ENCODE data around the gene CIDEA. TPM values are rescaled to one million over a fixed set of nuclear protein-coding genes. Genes with fewer than 3 reads are reported as not detected.
"Not testable (repeated sequence)": the region's sequence is repeated elsewhere in the genome, so short reads cannot be mapped to it uniquely, and the experiment has no call there.

The CIDEA gene
- total RNA-seq, 4 donors from 2014 or later = 0.31 to 5.1 (median 0.59) TPM; not detected in 1

DNA sequence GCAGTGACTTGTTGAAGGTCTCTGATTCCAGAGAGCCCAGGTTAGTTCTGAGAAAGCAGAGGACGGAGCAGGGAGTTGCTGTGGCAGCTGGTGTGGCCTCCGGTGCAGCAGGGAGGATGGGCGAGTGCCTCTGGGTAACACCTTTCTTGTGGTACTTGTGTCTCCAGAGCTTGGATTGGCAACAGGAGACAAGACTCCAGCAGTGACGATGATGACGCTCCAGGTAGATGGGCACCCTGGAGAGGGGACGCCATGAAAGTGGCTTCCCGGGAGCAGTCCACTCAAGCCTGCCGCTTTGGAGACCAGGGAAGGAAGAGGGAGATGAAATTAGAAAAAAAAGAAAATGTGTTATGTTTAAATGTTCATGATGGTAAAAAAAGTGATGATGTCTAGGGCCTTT is 23.6 kb upstream of the CIDEA start:
- not testable (repeated sequence) for H3K9me3 ChIP-seq, H3K27ac ChIP-seq, ATAC-seq, H3K36me3 ChIP-seq, H3K4me1 ChIP-seq, H3K4me3 ChIP-seq, H3K27me3 ChIP-seq
- 90 to 92% methylated on average over 6 to 8 of the region's 8 CpGs for WGBS, 2 donors (ENCODE audit: low coverage in 1 of 2)

DNA sequence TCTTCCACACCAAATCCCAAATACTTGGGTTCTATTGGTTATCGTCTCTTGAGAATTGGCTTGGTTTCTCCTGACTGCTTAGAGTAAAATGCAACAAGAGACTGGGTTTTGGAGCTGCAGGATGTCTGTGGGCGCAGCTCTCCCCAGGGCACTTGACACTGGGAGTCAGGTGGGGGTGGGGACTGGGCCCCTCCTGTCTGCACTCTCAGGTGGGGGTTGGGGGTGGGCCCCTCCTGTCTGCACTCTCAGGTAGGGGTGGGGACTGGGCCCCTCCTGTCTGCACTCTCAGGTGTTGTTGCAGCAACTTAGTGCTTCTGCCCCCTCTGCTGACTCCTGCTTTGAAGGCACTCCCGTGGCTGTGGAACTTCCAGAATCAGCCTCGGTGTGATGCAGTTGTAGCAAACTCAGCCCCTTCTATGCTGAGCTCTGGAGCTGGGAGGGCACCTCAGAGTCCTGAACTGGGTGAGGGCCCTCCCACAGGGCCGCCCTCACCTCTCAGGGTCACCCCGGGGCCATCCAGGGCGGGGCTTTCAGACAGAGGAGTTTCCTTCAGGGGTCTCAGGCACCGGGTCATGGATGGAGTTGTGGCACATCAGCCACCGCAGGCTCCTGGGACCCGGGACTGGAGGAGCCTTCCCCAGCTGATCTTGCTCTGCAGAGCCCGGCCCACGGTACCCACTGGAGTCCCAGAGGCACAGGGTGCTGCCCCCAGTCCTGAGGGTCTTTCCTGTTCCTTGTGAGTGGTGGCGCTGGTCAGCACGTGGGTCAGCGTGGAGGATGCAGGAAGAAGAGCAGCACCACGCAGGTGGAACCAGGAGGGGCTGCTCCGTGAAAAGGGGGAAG is 22.9 kb upstream of the CIDEA start:
- H3K27ac ChIP-seq = no peak overlapping the region
- no peaks in the 10 kb centered on the region for H3K4me1 ChIP-seq
- H3K36me3 ChIP-seq = no peaks in the 10 kb centered on the region
- ATAC-seq = no peak
- TF ChIP-seq EP300 (IDR thresholded peaks at IDR 0.05) = no peak
- TF ChIP-seq, protein P1, sequence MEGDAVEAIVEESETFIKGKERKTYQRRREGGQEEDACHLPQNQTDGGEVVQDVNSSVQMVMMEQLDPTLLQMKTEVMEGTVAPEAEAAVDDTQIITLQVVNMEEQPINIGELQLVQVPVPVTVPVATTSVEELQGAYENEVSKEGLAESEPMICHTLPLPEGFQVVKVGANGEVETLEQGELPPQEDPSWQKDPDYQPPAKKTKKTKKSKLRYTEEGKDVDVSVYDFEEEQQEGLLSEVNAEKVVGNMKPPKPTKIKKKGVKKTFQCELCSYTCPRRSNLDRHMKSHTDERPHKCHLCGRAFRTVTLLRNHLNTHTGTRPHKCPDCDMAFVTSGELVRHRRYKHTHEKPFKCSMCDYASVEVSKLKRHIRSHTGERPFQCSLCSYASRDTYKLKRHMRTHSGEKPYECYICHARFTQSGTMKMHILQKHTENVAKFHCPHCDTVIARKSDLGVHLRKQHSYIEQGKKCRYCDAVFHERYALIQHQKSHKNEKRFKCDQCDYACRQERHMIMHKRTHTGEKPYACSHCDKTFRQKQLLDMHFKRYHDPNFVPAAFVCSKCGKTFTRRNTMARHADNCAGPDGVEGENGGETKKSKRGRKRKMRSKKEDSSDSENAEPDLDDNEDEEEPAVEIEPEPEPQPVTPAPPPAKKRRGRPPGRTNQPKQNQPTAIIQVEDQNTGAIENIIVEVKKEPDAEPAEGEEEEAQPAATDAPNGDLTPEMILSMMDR (IDR thresholded peaks at IDR 0.05) = no peak
- no peak for TF ChIP-seq POLR2AphosphoS5 (IDR thresholded peaks at IDR 0.05)
- TF ChIP-seq POLR2A (IDR thresholded peaks at IDR 0.05) = no peak
- H3K9me3 ChIP-seq = peaks cover 0 to 6% (median 0%) of the 10 kb centered on the region in 3 donors
- H3K27me3 ChIP-seq = peaks cover 5% of the 10 kb centered on the region
- WGBS, 2 donors (ENCODE audit: low coverage in 1 of 2) = 71 to 83% methylated on average over 1 of the region's 17 CpGs
- H3K4me3 ChIP-seq = no peak overlapping the region

DNA sequence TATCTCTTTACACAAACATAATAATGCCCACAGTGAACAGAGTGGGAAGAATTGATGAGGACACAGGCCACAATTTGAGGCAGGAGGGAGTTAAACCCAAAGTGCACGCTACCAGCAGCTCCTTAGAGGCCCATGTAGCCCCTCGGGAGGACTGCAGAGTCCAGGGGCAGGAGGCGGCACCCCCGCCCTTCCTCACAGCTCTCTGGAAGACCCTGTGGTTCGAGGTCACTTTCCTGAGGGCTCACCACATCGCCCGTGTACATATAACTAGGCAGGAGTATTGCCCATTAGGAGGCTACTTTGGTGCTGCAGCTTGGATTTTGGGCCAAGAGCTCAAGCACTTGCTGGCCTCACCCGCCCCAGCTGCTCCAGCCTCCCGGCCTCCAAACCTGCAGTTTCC is 22.2 kb upstream of the CIDEA start:
- no peak overlapping the region for H3K4me3 ChIP-seq
- H3K27ac ChIP-seq = no peak overlapping the region
- TF ChIP-seq POLR2AphosphoS5 (IDR thresholded peaks at IDR 0.05) (no peak), EP300 (IDR thresholded peaks at IDR 0.05) (no peak), POLR2A (IDR thresholded peaks at IDR 0.05) (no peak)
- TF ChIP-seq, protein P1 (IDR thresholded peaks at IDR 0.05) = no peak
- H3K9me3 ChIP-seq = peaks cover 0 to 6% (median 0%) of the 10 kb centered on the region in 3 donors
- no peaks in the 10 kb centered on the region for H3K36me3 ChIP-seq
- no peak for ATAC-seq
- H3K27me3 ChIP-seq = peaks cover 10% of the 10 kb centered on the region
- H3K4me1 ChIP-seq = peaks cover 0 to 2% (median 0%) of the 10 kb centered on the region in 3 donors
- 84 to 95% methylated on average over 3 to 7 of the region's 9 CpGs for WGBS, 2 donors (ENCODE audit: low coverage in 1 of 2)

DNA sequence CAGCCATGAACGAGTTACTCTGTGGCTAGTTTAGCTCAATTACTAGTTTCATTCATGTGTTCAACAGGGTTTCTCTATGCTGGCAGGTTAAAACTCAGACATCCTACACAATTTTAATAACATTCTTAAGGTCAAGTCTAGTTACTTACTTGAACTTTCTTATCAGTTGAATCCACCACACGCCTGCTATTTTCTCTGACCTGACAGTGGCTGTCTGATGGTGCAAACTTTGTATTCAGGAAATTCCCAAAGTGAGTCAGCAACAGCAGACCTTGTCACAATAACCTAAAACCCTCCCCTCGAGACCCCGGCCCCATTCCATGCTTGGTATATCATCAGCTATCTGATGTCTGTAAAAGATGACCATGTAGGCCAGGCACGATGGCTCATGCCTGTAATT is 20.8 kb upstream of the CIDEA start:
- Histone ChIP-seq H3K4me1 (peaks cover 0 to 8% (median 0%) of the 10 kb centered on the region in 3 donors), H3K4me3 (no peak overlapping the region), H3K27me3 (peaks cover 12% of the 10 kb centered on the region), H3K36me3 (no peaks in the 10 kb centered on the region), H3K27ac (no peak overlapping the region), H3K9me3 (peaks cover 0 to 6% (median 0%) of the 10 kb centered on the region in 3 donors)
- WGBS, 2 donors (ENCODE audit: low coverage in 1 of 2) = 63 to 100% methylated on average over 1 of the region's 5 CpGs
- ATAC-seq = no peak
- TF ChIP-seq POLR2AphosphoS5 (IDR thresholded peaks at IDR 0.05) (no peak), EP300 (IDR thresholded peaks at IDR 0.05) (no peak), POLR2A (IDR thresholded peaks at IDR 0.05) (no peak)
- TF ChIP-seq, protein P1 (IDR thresholded peaks at IDR 0.05) = no peak

DNA sequence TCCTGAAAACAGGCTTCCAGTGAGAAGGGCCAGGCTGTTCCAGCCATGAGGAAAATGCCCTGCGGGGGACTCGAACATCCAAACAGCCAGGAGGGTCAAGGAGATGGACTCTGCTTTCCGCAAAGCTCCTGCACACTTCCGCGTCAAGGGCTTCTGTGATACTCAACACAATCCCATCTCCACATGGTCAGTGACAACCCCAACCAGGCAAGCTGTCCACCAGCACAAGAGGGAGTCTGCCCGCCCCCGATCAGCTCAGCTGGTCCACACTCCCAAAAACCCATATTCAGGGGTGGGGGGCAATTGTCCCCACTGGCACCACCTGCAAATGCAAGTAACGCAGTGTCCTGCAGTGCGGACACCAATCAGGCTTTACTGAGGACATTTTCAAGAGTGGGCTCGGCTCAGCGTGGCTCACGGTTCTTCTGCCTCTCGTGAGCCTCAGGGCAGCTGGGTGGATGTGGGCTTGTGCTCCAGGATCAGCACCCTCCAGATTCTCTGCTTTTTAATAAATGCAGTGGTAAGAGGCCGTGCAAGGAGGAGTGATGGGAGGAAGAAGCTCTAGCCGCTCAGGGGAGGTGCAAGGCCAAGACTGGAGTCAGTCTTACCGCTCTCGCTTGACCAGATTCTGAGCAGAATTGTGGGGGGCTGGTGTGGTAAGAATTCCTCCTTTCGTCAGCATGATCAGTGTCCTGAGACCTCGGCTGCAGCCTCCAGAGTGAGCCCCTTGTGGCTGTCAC is 19.5 kb upstream of the CIDEA start:
- H3K27ac ChIP-seq = no peak overlapping the region
- no peak overlapping the region for H3K4me3 ChIP-seq
- H3K9me3 ChIP-seq = peaks cover 0 to 6% (median 0%) of the 10 kb centered on the region in 3 donors
- H3K4me1 ChIP-seq = peaks cover 0 to 8% (median 0%) of the 10 kb centered on the region in 3 donors
- ATAC-seq = no peak
- 80 to 100% methylated on average over 1 of the region's 19 CpGs for WGBS, 2 donors (ENCODE audit: low coverage in 1 of 2)
- H3K36me3 ChIP-seq = no peaks in the 10 kb centered on the region
- TF ChIP-seq POLR2A (IDR thresholded peaks at IDR 0.05) = no peak
- no peak for TF ChIP-seq EP300 (IDR thresholded peaks at IDR 0.05)
- TF ChIP-seq, protein P1 (IDR thresholded peaks at IDR 0.05) = no peak
- no peak for TF ChIP-seq POLR2AphosphoS5 (IDR thresholded peaks at IDR 0.05)
- H3K27me3 ChIP-seq = peaks cover 12% of the 10 kb centered on the region

Data from gastroesophageal sphincter (tissue), 4 donors.